Activated CD8-positive, alpha-beta memory T cell treated with anti-CD3 and anti-CD28 coated beads, Interleukin-2, amount 50 U/mL, for 24 hours (primary cell): ENCODE data around the gene HSD17B3.
"Not testable (repeated sequence)": the region's sequence is repeated elsewhere in the genome, so short reads cannot be mapped to it uniquely, and the experiment has no call there.

Experiments
- DNase-seq: peaks from one replicate; pipeline ENCODE4 v3.0.0-alpha.2; 2020; ENCODE audit errors: extremely low read depth

HSD17B3 gene

GRCh38 chr9:96306958-96307357 lies 5.0 kb upstream of the HSD17B3 start:
- DNase-seq = not testable (repeated sequence)

- DNase-seq = no peak
Observed at GRCh38 chr9:96305171-96305570, 3.2 kb upstream of the HSD17B3 start.

- DNase-seq = no peak
Observed at GRCh38 chr9:96304230-96304629, 2.3 kb upstream of the HSD17B3 start.

- DNase-seq = no peak
Observed at GRCh38 chr9:96299823-96300222, 2.2 kb downstream of the HSD17B3 start.

GRCh38 chr9:96294159-96294545 lies 7.8 kb downstream of the HSD17B3 start:
- no peak for DNase-seq

GRCh38 chr9:96293498-96294158 lies 8.3 kb downstream of the HSD17B3 start:
- no peak for DNase-seq

- no peak for DNase-seq
Observed at GRCh38 chr9:96289392-96289791, 12.6 kb downstream of the HSD17B3 start.

- DNase-seq = no peak
Observed at GRCh38 chr9:96281641-96282040, 20.3 kb downstream of the HSD17B3 start.

GRCh38 chr9:96279932-96280331 lies 22.0 kb downstream of the HSD17B3 start:
- no peak for DNase-seq

- no peak for DNase-seq
Observed at GRCh38 chr9:96274939-96275338, 27.0 kb downstream of the HSD17B3 start.

- no peak for DNase-seq
Observed at GRCh38 chr9:96270236-96270744, 31.7 kb downstream of the HSD17B3 start.

- no peak for DNase-seq
Observed at GRCh38 chr9:96258967-96259366, 43.0 kb downstream of the HSD17B3 start.

GRCh38 chr9:96256800-96257199 lies 45.2 kb downstream of the HSD17B3 start:
- DNase-seq = no peak

GRCh38 chr9:96255698-96256097 lies 46.3 kb downstream of the HSD17B3 start:
- no peak for DNase-seq

- DNase-seq = no peak
Observed at GRCh38 chr9:96253059-96253696, 48.8 kb downstream of the HSD17B3 start.

- DNase-seq = no peak
Observed at GRCh38 chr9:96251451-96251850, 50.5 kb downstream of the HSD17B3 start.

GRCh38 chr9:96249746-96250145 lies 52.2 kb downstream of the HSD17B3 start:
- no peak for DNase-seq

- no peak for DNase-seq
Observed at GRCh38 chr9:96246267-96246671, 55.7 kb downstream of the HSD17B3 start.

GRCh38 chr9:96245399-96245798 lies 56.6 kb downstream of the HSD17B3 start:
- DNase-seq = no peak

- DNase-seq = no peak
Observed at GRCh38 chr9:96243778-96244177, 58.2 kb downstream of the HSD17B3 start.

GRCh38 chr9:96242811-96243210 lies 59.2 kb downstream of the HSD17B3 start:
- no peak for DNase-seq

- DNase-seq = peak; percentile 37
Observed at GRCh38 chr9:96241391-96241809, 60.6 kb downstream of the HSD17B3 start.

GRCh38 chr9:96236854-96237550 lies 65.0 kb downstream of the HSD17B3 start:
- no peak for DNase-seq
